ENCODE results near the gene INO80E.

INO80E gene

GRCh38 chr16:30054959-30055553, 59.0 kb downstream of the INO80E start:
- no peak for TF ChIP-seq TOX (CRISPR knock-in tag; IDR thresholded peaks at IDR 0.05; ENCODE audit: borderline replicate concordance)
- no peak for TF ChIP-seq ISL1 (CRISPR knock-in tag; IDR thresholded peaks at IDR 0.05)
- TF ChIP-seq ZC3H10 (CRISPR knock-in tag; IDR thresholded peaks at IDR 0.05): no peak
- TF ChIP-seq, protein P1, sequence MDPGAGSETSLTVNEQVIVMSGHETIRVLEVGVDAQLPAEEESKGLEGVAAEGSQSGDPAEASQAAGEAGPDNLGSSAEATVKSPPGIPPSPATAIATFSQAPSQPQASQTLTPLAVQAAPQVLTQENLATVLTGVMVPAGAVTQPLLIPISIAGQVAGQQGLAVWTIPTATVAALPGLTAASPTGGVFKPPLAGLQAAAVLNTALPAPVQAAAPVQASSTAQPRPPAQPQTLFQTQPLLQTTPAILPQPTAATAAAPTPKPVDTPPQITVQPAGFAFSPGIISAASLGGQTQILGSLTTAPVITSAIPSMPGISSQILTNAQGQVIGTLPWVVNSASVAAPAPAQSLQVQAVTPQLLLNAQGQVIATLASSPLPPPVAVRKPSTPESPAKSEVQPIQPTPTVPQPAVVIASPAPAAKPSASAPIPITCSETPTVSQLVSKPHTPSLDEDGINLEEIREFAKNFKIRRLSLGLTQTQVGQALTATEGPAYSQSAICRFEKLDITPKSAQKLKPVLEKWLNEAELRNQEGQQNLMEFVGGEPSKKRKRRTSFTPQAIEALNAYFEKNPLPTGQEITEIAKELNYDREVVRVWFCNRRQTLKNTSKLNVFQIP (CRISPR knock-in tag; IDR thresholded peaks at IDR 0.05; ENCODE audit: borderline replicate concordance, low read depth): no peak
- no peak for TF ChIP-seq ZNF565 (CRISPR knock-in tag; conservative IDR thresholded peaks at IDR 0.05; ENCODE audit: low read depth)
- no peak for TF ChIP-seq ZFP30 (CRISPR knock-in tag; IDR thresholded peaks at IDR 0.05)
- no peak for TF ChIP-seq BACH2 (CRISPR knock-in tag; IDR thresholded peaks at IDR 0.05; ENCODE audit: borderline replicate concordance)
- no peak for TF ChIP-seq ARNTL (CRISPR knock-in tag; IDR thresholded peaks at IDR 0.05; ENCODE audit: borderline replicate concordance, low read depth)
- no peak for TF ChIP-seq GLIS3 (CRISPR knock-in tag; IDR thresholded peaks at IDR 0.05)
- no peak for TF ChIP-seq PPARA (CRISPR knock-in tag; IDR thresholded peaks at IDR 0.05; ENCODE audit: borderline replicate concordance)
- TF ChIP-seq ZFP3 (CRISPR knock-in tag; IDR thresholded peaks at IDR 0.05): no peak
- TF ChIP-seq, protein P2, sequence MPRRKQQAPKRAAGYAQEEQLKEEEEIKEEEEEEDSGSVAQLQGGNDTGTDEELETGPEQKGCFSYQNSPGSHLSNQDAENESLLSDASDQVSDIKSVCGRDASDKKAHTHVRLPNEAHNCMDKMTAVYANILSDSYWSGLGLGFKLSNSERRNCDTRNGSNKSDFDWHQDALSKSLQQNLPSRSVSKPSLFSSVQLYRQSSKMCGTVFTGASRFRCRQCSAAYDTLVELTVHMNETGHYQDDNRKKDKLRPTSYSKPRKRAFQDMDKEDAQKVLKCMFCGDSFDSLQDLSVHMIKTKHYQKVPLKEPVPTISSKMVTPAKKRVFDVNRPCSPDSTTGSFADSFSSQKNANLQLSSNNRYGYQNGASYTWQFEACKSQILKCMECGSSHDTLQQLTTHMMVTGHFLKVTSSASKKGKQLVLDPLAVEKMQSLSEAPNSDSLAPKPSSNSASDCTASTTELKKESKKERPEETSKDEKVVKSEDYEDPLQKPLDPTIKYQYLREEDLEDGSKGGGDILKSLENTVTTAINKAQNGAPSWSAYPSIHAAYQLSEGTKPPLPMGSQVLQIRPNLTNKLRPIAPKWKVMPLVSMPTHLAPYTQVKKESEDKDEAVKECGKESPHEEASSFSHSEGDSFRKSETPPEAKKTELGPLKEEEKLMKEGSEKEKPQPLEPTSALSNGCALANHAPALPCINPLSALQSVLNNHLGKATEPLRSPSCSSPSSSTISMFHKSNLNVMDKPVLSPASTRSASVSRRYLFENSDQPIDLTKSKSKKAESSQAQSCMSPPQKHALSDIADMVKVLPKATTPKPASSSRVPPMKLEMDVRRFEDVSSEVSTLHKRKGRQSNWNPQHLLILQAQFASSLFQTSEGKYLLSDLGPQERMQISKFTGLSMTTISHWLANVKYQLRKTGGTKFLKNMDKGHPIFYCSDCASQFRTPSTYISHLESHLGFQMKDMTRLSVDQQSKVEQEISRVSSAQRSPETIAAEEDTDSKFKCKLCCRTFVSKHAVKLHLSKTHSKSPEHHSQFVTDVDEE (CRISPR knock-in tag; IDR thresholded peaks at IDR 0.05): no peak
- TF ChIP-seq SNAI2 (CRISPR knock-in tag; IDR thresholded peaks at IDR 0.05): no peak
- TF ChIP-seq ESRRG (CRISPR knock-in tag; IDR thresholded peaks at IDR 0.05): no peak
- TF ChIP-seq ZNF70 (CRISPR knock-in tag; IDR thresholded peaks at IDR 0.05): no peak
- no peak for TF ChIP-seq CREB5 (CRISPR knock-in tag; IDR thresholded peaks at IDR 0.05; ENCODE audit: low read depth)
- TF ChIP-seq, protein P3, sequence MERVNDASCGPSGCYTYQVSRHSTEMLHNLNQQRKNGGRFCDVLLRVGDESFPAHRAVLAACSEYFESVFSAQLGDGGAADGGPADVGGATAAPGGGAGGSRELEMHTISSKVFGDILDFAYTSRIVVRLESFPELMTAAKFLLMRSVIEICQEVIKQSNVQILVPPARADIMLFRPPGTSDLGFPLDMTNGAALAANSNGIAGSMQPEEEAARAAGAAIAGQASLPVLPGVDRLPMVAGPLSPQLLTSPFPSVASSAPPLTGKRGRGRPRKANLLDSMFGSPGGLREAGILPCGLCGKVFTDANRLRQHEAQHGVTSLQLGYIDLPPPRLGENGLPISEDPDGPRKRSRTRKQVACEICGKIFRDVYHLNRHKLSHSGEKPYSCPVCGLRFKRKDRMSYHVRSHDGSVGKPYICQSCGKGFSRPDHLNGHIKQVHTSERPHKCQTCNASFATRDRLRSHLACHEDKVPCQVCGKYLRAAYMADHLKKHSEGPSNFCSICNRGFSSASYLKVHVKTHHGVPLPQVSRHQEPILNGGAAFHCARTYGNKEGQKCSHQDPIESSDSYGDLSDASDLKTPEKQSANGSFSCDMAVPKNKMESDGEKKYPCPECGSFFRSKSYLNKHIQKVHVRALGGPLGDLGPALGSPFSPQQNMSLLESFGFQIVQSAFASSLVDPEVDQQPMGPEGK (CRISPR knock-in tag; IDR thresholded peaks at IDR 0.05; ENCODE audit: borderline replicate concordance): no peak
- TF ChIP-seq CSRNP3 (CRISPR knock-in tag; IDR thresholded peaks at IDR 0.05): no peak
- TF ChIP-seq ZNF8 (CRISPR knock-in tag; IDR thresholded peaks at IDR 0.05): no peak
- TF ChIP-seq TCF4 (CRISPR knock-in tag; IDR thresholded peaks at IDR 0.05; ENCODE audit: borderline replicate concordance): no peak
- ATAC-seq: peak; percentile 41
